ENCODE data around the gene UBE2H. TPM values are rescaled to one million over a fixed set of nuclear protein-coding genes. Genes with fewer than 3 reads are reported as not detected.

The UBE2H gene
- polyA plus RNA-seq, 1 of the 3 experiments (the other 2 are of a cell fraction) = 129 TPM

DNA sequence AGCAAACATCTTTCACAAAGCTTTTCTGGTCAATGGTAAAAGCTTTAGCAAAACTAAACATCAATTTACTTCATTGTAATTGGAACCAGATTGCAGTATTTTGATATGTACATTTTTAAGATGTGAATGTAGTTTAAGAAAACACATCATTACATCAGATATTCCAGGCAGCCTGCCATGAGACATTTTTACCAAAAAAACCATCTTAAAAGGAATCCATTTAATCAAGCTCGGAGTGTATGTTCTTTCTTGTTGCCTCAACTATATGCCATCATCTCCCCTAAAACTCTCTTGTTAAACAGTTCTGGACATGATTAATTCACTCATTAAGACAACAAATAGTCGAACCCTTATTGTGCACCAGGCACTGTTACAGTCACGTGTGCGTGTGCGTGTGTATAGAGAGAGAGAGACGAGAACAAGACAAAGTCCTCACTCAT lies 97.5 kb downstream of the UBE2H start (continued):
- TF ChIP-seq REST (IDR thresholded peaks at IDR 0.05; ENCODE audit: low read depth, low read length) (no peak), PBX3 (IDR thresholded peaks at IDR 0.05) (peak; percentile 92), FOXM1 (IDR thresholded peaks at IDR 0.05; ENCODE audit: low read depth) (peak; percentile 99), TEAD4 (IDR thresholded peaks at IDR 0.05; ENCODE audit: borderline replicate concordance, insufficient read depth) (peak; percentile 98)

DNA sequence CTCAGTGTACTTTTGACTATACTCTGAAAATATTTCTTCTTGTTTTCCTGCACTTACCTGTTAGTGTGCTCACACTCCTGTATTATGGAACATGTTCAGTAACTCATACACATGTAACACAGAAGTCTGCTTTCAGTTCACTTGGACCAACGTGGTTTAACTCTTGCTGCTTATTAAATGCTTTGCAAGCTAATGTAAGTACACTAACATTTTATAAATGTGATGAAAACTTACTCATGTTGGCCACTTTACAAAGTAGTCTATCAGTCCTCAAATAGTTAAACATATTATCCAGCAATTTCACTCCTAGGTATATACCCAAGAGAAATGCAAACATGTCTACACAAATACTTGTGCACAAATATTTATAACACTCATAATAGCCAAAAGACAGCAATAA lies 98.4 kb downstream of the UBE2H start:
- CTCF ChIA-PET = interaction anchor here (3.3 kb wide), 1 partner anchor 29 kb away, joined by 17 read pairs; no protein-coding TSS in a partner anchor
- no peaks in the 10 kb centered on the region for H3K27me3 ChIP-seq (ENCODE audit: insufficient read depth)
- no peak overlapping the region for H2AFZ ChIP-seq (ENCODE audit: low read depth)
- peaks cover 71% of the 10 kb centered on the region for H3K79me2 ChIP-seq (ENCODE audit: insufficient read depth)
- no peaks in the 10 kb centered on the region for H4K20me1 ChIP-seq (ENCODE audit: insufficient read depth)
- H3K36me3 ChIP-seq (replicated peaks in 1 of 2; ENCODE audit: control insufficient read depth in 1 of 2, insufficient read depth in 2 of 2, low read length in 1 of 2) = peaks cover 12 to 35% of the 10 kb centered on the region in 2 experiments
- no peaks in the 10 kb centered on the region for H3K9me3 ChIP-seq
- H3K4me3 ChIP-seq (ENCODE audit: low read depth in 2 of 2, low read length in 1 of 2) = peak overlapping the region; percentile 14 to 16; a peak in 2 of 4 replicates
- H3K27ac ChIP-seq (ENCODE audit: low read depth in 2 of 2, low read length in 1 of 2) = peak overlapping the region; percentile 98 to 99
- POLR2A ChIA-PET = no interaction called here
- no peak for DNase-seq
- no peaks in the 10 kb centered on the region for H3K9me2 ChIP-seq
- TF ChIP-seq RFX5 (IDR thresholded peaks at IDR 0.05; ENCODE audit: low read length) (no peak), RAD21 (IDR thresholded peaks at IDR 0.05; ENCODE audit: low read length) (0 out of 2 replicates have a peak, but pooled peaks have one; percentile 2)
- H3K4me1 ChIP-seq (ENCODE audit: control insufficient read depth in 1 of 2, insufficient read depth in 2 of 2, low read depth in 1 of 2, low read length in 1 of 2) = peaks cover 64 to 69% of the 10 kb centered on the region in 2 experiments
- peak overlapping the region; percentile 64 for H3K9ac ChIP-seq
- 13% methylated on average over 1 of the region's 1 CpG for WGBS (ENCODE audit: low lambda C conversion rate)
- peak overlapping the region; percentile 62 for H3K4me2 ChIP-seq
- H3F3A ChIP-seq (replicated peaks; ENCODE audit: insufficient read depth) = peaks cover 58% of the 10 kb centered on the region

DNA sequence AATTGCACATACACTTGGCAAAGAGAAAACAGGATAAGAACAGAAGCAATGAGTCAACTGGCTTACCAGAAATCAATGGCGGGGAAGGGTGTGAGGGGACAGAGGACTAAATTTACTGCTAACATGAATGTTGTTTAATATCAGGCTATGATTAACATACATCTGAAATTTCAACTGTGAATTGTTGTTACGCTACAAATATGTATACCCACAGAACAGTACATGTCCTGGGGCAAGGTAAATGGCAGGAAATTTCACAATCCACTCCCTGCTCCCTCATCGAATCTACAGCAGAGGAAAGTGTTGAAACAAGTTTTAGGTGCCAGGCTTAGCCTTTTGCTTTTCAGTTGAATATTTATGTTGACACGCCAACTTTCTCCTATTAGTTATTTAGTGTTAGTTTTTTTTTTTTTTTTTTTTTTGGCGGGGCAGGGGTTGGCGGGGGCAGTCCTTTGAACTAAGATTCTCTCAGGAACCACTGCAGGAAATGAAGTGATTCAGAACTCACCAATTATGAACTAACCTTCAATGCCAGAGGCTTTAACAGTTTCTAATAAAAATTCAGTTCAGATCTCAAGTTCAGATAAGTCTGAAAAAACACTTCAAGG lies 99.0 kb downstream of the UBE2H start:
- Histone ChIP-seq H3F3A (replicated peaks; ENCODE audit: insufficient read depth) (peaks cover 52% of the 10 kb centered on the region), H3K9me3 (no peaks in the 10 kb centered on the region), H3K79me2 (ENCODE audit: insufficient read depth) (peaks cover 70% of the 10 kb centered on the region), H3K4me1 (ENCODE audit: control insufficient read depth in 1 of 2, insufficient read depth in 2 of 2, low read depth in 1 of 2, low read length in 1 of 2) (peaks cover 59 to 63% of the 10 kb centered on the region in 2 experiments), H3K4me2 (peak overlapping the region; percentile 62), H3K27ac (ENCODE audit: low read depth in 2 of 2, low read length in 1 of 2) (peak overlapping the region; percentile 98 to 99), H4K20me1 (ENCODE audit: insufficient read depth) (no peaks in the 10 kb centered on the region), H3K9ac (peak overlapping the region; percentile 64), H3K27me3 (ENCODE audit: insufficient read depth) (no peaks in the 10 kb centered on the region), H3K36me3 (replicated peaks in 1 of 2; ENCODE audit: control insufficient read depth in 1 of 2, insufficient read depth in 2 of 2, low read length in 1 of 2) (peaks cover 12 to 33% of the 10 kb centered on the region in 2 experiments), H3K4me3 (ENCODE audit: low read depth in 2 of 2, low read length in 1 of 2) (peak overlapping the region; percentile 7 to 16; a peak in 3 of 4 replicates), H3K9me2 (no peaks in the 10 kb centered on the region), H2AFZ (ENCODE audit: low read depth) (no peak overlapping the region)
- DNase-seq = no peak
- 9% methylated on average over 6 of the region's 6 CpGs for WGBS (ENCODE audit: low lambda C conversion rate)
- ChIA-PET CTCF (interaction anchor here (1.3 to 3.9 kb wide), 7 partner anchors 15 to 158 kb away, joined by 3 to 32 read pairs (median 6); no protein-coding TSS in a partner anchor), POLR2A (interaction anchor here (2.2 kb wide), 1 partner anchor 98 kb away, joined by 5 read pairs; no protein-coding TSS in a partner anchor)
- no peak for TF ChIP-seq REST (IDR thresholded peaks at IDR 0.05; ENCODE audit: low read depth, low read length)
- peak; percentile 56; the same call in 1 of the 2 replicates for TF ChIP-seq RXRA (IDR thresholded peaks at IDR 0.05; ENCODE audit: borderline replicate concordance, low read depth)
- TF ChIP-seq FOSL2 (IDR thresholded peaks at IDR 0.05; ENCODE audit: borderline replicate concordance, low read depth) = peak; percentile 43; the same call in 1 of the 2 replicates
- TF ChIP-seq USF1 (IDR thresholded peaks at IDR 0.05; ENCODE audit: borderline replicate concordance, low read depth) = no peak
- peak; percentile 70 for TF ChIP-seq PBX3 (IDR thresholded peaks at IDR 0.05)
- TF ChIP-seq YY1 (IDR thresholded peaks at IDR 0.05; ENCODE audit: low read depth) = 0 out of 2 replicates have a peak, but pooled peaks have one; percentile 9
- TF ChIP-seq FOXM1 (IDR thresholded peaks at IDR 0.05; ENCODE audit: low read depth) = 0 out of 2 replicates have a peak, but pooled peaks have one; percentile 83
- peak; percentile 56; the same call in 1 of the 2 replicates for TF ChIP-seq MEF2A (IDR thresholded peaks at IDR 0.05; ENCODE audit: borderline replicate concordance, low read depth)

Measured in SK-N-SH (cell line).